HG02852 (cell line): ENCODE data around the gene MPC1.
"Not testable (repeated sequence)": the region's sequence is repeated elsewhere in the genome, so short reads cannot be mapped to it uniquely, and the experiment has no call there.

Source experiments
- ATAC-seq: cut with Tn5 transposase; IDR thresholded peaks from one replicate; pipeline ENCODE4 v1.9.1; 2021; ENCODE audit warnings: mild to moderate bottlenecking, moderate library complexity; ENCODE audit not compliant: unreplicated experiment

The MPC1 gene

DNA sequence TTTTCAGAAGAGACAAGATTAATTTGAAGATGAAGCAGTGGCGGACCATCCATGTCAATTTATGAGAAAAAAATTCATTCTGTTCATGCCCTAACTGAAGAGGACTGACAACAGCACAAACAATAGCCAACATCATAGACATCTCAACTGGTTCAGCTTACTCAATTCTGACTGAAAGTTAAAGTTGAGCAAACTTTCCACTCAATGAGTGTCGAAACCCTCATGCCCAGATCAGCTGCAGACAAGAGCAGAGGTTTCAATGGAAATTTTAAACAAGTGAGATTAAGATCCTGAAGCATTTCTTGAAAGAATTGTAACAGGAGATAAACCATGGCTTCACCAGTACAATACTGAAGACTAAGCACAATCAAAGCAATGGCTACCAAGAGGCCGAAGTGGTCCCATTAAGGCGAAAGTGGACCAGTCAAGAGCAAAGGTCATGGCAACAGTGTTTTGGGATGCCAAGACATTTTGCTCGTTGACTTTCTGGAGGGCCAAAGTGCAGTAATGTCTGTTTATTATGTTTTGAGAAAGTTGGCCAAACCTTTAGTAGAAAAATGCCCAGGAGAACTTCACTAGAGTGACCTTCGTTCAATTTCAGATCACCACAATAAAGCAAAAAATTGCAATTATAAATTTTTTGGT, 34.3 kb downstream of the MPC1 start:
- no peak for ATAC-seq

DNA sequence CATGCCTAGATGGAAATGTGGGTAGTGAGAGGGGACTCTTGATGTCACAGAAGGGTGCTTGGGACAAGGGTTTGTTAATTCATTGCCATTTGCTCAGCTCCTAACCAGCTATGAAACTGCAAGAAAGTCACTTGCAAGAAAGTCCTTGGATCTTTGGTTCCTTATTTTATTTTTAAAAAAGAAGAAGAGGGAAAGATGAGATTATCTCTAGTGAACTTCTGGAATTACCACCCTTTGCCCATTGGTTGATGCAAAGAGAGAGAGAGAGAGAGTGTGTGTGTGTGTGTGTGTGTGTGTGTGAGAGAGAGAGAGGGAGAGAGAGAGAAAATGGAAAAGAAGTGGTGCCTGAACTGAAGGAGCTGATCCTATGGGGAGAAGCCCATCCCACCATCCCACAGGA, 35.8 kb downstream of the MPC1 start:
- ATAC-seq = no peak

DNA sequence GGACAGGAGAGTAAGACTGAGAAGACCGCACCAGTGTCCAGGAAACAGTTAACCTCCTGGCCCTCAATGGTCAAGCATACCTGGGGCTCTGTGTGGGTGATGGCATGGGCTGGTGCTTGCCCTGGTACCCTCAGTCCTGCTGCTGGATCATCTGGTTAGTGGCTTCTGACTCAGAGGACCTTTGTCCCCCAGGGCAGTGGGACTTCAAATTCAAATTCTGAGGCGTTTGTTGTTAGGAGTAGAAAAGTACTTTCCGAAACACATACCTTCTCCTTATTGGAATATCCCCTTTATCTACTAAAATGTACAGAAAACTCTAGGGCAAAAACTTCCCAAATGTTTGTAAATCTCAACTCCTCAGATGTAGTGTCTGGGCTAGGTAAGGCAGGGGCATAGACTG, 36.3 kb downstream of the MPC1 start:
- no peak for ATAC-seq

DNA sequence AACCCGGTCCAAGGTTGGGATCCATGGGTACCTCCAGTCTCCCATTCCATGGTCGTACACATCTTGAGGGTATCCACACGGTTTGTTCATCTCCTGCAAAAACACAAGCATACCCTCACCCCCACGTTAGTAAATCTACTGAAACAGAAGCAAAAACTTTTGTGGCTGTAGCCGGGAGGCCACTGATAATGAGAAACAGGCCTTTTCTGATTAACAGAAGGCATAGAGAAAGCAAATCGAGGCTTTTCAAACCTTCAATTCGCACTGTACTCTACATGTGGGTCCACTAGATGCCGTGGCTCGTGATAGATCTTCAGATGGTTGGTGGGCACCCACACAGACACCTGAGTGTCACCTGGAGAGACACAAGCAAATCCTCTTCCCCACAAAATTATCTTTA, 37.1 kb downstream of the MPC1 start:
- ATAC-seq = not testable (repeated sequence)

DNA sequence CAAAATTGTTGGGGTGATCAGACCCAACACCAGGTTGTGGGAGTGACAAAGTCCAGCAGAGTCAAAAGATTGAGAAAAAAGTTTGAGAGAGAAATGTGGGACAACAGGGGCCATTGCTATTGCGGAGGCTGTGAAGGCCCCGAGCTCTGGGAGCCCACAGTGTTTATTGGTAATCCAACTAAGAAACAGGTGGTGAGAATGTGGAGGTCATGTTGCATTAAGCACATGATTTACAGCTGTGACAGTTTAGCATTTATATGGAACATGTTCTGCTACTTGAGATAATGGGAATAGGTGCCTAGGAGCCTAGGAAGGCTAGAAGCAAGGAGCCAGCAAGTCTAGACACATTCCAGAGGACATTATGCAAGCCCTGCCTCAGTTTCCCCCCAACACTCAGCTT, 37.8 kb downstream of the MPC1 start:
- not testable (repeated sequence) for ATAC-seq

DNA sequence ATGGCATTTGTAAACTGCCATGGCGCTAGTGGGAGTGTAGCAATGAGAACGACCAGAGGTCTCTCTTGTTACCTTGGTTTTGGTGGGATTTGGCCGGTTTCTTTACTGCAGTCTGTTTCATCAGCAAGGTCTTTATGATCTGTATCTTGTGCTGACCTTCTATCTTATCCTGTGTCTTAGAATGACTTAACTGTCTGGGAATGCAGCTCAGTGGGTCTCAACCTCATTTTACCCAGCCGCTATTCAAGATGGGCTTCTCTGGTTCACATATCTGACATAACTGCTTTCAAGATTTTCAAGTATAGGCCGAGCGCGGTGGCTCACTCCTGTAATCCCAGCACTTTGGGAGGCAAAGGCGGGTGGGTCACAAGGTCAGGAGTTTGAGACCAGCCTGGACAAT, 38.5 kb downstream of the MPC1 start:
- ATAC-seq = no peak

DNA sequence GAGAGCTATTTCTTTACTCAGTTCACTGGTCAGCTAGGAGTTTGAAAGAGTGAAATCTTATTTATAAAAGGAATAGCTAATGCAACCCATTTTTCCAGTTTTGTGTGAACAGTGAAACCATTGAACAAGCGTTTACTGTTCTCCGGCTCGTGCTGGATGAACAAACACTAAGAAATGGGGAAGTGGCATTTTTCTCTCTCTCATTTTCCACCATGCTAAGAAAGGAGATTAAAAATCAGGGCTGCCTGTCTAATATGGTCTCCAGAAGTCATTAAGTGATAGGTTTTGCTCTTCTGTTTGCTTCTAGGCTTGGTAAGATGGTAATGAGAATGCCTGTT, 39.6 kb downstream of the MPC1 start:
- peak; percentile 39 for ATAC-seq

DNA sequence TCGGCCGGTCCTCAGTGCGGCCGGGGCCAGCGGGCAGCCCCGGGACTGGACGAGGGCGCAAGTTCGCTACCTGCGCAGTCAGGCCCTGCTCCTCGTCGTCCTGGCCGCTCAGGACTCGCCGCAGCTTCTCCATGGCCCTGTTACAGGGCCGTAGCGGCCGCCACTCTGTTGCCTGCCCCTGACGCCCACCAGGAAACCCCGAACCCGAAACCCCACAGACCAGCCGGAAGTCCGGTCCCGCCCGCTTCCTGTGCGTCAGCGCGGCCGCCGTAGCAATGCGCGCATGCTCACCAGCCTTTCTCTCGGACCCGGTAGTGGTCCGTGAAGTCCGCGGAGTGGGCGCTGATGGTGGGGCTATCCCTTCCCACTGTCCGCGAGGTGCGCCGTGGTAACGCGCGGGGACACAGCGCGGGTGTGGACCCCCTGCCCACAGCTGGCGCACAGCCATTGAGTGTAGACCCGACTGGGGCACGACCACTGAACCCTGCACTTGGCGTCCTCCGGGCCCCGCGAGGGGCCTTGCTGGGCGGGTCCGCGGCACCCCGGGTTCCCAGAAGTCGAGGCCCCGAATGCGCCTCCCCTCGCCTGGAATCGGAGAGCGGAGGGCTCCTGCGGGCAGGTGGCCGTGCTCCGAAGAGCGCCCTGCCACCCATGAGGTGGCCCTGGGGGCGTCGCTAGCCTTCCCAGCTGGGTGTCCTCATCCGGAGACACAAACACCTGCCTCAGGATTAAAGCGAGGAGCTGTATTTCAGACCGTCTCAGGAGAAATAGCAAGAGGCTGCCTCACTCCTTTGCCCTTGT, 40.2 kb downstream of the MPC1 start, which contains the start of gene SFT2D1:
Gene SFT2D1 (minus strand): TSS at position 197 of the 801 bp plus-strand sequence. CDS start 64 bp downstream, at position 133.
- peak; percentile 92 for ATAC-seq

DNA sequence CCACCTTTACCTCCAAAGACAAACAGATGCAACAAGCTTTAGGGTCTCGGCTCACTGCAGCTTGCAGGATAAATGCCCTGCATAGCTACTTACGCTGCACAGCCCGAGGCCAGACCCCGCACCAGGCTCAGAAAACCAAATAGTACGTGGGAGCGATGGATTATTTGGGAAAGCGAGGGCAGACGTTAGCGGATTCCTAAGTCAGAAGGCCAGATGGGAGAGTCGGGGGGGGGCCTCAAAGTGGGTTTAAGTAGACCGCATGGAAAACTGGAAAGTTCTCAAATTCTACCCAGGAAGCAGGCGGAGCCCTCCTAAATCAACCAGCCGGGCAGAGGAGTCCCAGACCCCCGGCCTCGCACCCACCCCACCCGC, 40.8 kb downstream of the MPC1 start:
- peak; percentile 0 for ATAC-seq

DNA sequence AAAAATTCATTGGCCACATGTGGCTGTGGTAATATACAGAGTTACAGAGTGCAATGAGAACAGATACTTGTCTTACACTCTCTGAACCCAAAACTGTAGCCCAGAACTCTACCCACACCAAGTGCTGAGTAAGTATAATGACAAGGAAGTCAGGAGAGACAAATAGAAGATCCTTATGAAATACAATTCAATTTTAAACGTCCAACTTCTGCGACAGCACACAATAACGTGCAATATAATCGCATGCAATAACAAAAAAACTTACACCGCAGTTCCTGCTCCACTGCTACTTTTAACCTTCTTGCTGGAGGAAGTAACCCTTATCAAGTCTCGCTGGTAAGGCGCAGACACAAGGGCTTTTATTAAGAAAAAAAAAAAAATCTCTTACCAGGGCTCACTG, 41.3 kb downstream of the MPC1 start:
- no peak for ATAC-seq

DNA sequence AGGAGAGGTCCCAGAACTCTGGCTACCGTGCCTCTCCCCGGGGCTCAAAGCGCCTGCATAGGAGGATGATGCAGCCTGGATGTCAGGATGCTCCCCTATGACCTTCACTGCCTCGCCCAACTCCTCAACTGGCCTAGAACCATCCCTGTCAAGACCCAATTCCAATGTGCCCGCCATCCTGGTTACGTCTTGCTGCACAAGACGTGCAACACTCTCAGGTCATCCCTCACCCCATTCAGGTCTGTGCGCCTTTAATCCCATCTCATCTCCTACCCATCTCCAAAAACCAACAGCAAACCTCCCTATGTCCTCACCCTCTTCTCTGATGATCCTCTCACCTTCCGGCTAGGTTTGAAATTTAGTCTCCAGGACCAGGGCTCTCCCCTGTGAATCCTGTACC, 43.9 kb downstream of the MPC1 start:
- ATAC-seq = no peak

DNA sequence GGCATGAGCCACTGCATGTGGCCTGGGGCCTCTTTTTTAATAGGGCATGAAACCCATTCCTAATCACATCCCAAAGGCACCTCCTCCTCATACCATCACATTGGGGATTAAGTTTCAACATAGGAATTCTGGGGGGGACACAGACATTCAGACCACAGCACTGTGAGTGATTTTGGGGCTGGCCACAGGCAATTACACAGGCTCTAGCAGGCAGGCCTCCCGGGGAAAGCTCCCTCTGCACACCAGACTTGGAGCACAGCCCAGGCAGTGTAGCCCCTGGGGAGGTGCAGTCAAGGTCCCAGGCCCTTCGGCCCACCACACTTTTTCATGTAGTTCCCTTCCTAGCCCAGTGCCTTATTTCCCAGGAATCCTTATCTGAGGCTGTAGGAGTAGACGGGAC, 45.9 kb downstream of the MPC1 start:
- no peak for ATAC-seq

DNA sequence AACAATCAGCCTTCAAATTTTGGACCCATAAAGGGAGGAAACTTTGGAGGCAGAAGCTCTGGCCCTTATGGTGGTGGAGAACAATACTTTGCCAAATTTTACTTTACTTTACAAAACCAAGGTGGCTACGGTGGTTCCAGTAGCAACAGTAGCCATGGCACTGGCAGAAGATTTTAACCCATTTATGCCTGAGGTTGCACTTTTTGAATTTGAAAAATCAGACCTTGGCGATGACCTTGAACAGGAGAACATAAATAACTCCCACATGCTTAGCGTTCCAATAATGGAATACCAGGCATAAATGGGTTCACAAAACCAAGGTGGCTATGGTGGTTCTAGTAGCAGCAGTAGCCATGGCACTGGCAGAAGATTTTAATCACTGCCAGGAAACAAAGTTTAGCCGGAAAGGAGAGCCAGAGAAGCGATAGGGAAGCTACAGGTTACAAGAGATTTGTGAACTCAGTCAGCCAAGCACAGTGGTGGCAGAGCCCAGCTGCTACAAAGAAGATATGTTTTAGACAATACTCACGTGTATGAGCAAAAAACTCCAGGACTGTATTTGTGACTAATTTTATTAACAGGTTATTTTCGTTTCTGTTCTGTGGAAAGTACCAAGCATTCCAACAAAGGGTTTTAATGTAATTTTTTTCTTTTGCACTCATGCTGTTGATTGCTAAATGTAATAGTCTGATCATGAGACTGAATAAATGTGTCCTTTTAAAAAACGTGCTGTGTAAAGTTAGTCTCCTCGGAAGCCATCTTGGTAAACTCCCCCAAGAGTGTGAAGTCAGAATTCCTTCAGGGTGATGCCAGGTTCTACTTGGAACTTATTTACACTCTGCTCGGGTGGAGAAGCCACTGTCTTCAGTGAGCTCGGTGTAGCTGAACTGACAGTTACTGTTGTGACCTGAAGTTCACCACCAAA, 47.1 kb downstream of the MPC1 start:
- peak; percentile 39 for ATAC-seq

DNA sequence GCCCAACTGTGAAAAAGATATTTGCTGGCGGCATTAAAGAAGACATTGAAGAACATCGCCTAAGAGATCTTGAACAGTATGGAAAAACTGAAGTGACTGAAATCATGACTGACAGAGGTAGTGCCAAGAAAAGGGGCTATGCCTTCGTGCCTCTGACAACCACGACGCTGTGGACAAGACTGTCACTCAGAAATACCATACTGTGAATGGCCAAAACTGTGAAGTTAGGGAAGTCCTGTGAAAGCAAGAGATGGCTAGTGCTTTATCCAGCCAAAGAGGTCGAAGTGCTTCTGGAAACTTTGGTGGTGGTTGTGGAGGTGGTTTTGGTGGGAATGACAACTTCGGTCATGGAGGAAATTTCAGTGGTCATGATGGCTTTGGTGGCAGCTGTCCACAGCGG, 47.9 kb downstream of the MPC1 start:
- ATAC-seq = no peak

DNA sequence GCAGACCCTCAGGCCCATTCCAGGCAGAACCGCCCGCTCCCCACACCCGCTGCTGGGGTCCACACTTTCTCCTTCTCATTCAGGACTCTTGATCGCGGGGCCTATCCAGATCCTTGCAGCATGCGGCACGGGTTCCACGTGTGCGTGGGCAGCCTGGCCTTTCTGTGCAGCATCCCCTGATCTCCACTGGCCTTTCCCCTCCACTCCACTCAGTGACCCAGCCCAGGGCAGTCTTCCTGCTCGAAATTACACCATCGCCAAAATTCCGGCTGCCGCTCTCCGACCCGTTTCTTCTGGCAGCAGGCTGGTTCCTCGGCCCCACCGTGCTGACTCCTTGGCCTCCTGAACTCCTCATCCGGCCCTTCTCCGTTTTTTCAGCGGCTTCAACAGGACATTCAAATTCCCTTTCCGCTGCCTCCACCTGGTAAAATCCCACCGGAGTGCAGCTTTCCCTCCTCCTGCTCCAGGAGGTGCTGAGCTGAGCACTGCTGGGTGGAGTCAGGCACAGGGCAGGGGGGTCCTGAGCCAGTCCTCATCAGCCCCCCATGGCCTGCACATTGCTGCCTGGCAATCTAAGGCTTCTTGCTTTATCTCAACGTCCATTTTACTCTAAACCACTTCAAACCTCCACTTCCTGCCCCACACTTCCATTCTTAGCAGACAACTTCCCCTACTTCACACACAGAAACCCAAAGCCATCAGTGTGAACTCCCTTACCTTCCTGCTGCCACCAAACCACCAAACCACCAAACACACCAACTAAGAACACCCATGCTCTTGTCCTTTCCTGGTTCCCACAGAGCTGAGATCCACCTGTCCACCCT, 49.4 kb downstream of the MPC1 start:
- peak; percentile 77 for ATAC-seq

DNA sequence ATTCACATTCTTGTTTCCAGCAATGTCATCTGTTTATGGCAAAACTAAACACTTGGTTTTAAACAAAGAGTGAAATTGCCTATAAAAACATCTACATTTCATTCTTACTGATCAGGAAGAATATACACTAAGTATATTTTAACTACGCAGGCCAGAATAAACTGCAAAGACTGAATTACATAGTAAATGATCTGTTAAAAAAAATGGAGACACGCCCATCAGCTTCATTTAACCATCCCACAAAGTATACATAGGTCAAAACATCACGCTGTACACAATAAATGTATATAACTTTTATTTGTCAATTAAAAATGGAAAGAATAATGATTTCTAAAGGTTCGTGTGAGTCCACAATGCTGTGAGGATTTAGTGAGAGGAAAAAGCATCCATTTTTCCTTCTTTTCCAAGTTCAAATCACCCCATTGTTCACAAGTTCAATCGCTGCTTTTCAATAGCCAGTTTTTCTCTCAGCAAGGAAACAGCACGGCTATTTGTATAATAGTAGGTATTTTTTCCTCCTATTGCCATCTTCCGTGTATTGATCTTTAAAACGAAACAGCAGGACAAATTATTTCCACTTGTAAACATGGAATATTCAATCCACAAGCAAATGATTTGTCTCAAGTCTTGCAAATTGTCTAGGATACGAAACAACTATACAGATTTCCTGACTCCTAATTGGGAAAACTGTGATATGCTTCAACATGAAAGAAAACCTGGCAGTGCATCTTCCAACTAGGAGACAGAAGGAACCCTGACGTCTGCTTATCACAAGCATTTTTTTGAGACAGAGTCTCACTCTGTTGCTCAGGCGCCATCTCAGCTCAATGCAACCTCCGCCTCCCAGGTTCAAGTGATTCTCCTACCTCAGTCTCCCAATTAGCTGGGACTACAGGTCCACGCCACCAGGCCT, 51.0 kb downstream of the MPC1 start:
- no peak for ATAC-seq

DNA sequence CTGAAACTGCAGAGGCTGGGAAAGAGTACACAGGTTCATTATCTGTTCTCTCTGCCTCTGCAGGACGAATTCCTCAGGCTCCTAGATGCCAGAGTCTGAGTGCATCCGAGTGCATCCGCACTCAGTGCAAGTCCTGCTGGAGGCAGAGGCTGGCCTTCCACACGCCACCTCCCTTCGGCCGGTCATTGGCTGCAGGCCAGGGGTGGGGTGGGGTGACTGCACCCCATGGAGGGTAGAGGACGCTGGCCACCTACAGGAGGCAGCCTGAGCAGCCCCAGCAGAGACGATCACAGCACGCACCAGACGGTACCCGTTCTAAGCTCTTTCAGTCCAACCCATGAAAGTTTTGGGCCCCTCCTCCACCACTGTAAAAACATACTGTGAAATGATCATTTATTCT, 52.1 kb downstream of the MPC1 start:
- no peak for ATAC-seq

DNA sequence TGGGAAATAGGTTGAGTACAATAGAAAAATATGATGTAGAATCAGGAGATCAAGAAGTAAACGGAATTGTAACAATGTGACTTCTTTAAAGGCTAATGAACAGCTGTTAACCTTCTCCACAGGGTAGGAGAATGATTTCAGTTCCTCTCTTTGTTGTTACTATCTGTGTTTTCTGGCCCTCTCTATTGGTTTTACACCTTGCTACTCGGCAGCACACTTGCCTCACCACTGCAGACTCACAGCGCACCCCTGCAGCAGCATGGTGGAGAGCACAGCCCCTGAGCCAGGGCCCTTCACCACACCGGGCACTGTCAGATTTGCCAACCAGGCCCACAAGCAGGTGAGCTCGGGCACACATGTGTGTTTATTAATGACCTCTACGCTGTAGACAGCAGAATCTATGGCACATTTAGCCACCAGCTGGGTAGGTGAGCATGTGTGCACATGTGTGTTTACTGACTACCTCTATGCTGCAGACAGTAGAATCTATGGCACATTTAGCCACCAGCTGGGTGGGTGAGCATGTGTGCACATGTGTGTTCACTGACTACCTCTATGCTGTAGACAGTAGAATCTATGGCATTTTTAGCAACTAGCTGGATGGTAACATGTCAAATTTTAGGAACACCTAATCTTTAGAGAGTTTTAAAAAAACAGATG, 57.2 kb downstream of the MPC1 start:
- peak; percentile 90 for ATAC-seq

DNA sequence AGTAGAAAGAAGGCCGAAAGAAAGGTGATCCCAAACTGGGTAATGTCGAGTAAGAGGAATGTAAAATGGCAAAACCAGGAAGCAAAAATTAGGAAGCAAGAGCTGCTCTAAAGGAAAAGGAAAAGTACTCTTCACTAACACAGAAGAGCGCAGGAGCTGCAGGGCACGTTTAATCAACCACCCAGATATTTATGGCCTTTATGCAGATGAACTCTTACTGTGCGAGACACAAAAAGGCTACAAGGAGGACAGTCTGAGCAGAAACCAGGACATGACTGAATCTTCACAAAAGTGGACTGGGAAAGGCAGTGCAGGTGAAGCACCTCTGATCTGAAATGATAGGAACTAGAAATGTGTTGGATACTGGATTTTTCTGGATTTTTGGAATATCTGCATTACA, 59.3 kb downstream of the MPC1 start:
- ATAC-seq = no peak
